HG02943 (cell line): ENCODE results near the gene MAP3K7.

Experiments used
- ATAC-seq: cut with Tn5 transposase; IDR thresholded peaks from one replicate; pipeline ENCODE4 v1.9.1; 2021; ENCODE audit warnings: mild to moderate bottlenecking, low read depth, moderate library complexity; ENCODE audit not compliant: unreplicated experiment

The MAP3K7 gene

DNA sequence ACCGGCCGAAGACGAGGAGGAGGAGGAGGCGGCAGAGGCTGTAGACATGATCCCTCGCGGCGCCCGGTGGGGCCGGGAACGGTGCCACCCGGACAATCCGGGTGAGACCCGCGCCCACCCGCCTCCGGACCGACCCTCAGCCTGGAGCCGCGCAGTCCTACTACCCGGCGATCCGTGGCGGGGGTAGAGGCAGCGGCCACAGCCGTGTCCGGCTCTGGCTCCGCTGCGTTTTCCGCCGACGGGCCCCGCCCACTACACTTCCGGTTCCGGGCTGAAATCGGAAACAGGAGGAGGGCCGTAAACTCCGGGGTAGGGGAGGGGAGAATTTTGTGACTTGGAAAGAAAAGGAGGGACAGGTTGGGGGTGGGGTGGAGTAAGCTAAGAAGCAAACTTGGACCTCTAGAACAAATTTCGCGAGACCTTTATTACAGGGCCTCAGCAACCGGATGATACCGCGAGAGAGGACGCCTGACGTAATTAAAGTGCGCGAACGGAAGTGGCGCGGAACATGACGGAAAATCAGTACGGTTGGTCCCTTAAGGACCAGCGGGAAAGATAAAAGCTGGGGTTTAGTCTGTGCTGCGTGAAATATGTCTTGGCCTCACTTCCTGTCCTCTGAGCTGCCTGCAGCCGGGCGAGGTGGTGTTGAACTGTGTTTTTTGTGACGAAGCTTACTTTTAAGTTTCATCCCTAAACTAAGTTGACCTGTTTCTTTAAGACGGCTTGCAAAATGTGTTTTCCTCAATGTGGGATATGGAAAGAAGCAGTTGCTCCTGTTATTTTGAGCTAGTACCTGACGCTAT lies at the start of gene MAP3K7:
MAP3K7 (minus strand) TSS at position 237 of the 803 bp plus-strand sequence; CDS start at position 48, 189 bp downstream.
- peak; percentile 88 for ATAC-seq

DNA sequence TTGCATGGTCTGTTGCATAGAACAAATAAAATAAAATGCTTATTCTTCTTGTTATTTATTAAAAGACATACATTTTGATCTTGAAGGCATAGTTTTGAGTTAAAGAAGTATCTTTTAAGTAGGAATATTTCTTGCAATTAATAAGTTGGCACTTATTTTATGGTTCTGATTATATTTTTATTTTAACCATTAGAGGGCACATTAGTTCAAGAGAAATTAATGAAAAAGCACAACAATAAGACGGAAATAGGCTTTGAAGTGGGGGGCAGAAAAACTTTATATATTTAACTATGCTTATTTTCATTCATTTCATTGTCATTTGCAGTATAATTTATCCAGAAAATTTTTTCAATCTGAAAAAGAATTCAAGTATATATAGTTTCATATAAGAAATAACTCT lies 44.2 kb upstream of the MAP3K7 start:
- ATAC-seq: no peak

DNA sequence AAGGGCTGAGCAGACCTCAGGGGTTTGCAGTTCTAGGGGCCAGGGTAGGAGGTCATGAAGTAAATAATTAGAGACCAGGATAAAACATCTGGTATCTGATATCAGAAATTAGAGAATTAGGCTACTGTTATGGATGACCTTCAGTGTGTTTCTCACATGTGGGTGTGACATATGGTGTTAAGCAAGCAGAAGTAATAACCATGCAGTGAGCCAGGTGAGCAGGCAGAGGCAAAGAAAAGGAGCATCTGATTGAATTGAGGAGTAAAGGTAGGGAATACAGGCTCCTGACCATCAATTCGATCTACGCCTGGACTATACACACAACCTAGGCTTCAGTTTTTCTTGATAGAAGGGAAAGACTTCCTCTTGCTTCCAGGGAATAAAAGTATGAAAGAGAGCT lies 34.7 kb upstream of the MAP3K7 start:
- ATAC-seq: no peak

DNA sequence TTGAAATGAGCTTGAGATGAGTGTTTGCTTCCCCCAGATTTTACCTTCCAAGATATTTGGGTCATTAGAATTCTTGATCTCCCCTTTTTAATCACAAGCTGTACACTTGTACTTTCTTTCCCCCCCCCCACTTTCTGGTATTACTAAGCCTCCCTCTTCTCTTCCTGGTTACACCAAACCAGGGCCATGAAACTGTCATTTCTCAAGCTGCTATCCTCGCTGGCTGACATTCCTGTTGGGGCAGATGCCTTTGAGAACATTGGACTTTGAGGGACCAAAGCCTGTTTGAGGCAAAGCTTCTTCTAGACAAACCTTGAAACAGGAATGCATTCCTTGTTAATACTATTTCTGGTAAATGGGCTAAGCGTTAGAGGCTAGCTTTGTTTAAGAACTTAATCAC lies 32.3 kb upstream of the MAP3K7 start:
- no peak for ATAC-seq

DNA sequence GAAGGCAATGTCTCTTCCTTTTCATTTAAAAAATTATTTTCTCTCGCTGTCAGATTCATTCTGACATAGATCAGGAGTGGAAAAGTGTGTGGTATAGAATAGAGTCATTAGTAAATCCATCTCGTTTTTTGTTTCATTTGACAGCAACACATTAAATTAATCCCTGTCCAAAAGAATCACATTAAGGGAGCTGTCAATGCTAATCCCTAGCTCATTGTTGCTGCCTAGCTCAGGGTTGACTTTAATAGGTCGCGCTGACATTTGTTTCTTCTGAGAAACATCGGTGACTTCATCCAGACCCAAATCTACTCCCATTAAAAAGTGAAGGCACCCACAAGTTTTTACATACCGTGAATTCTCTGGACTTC lies 25.4 kb upstream of the MAP3K7 start:
- no peak for ATAC-seq

DNA sequence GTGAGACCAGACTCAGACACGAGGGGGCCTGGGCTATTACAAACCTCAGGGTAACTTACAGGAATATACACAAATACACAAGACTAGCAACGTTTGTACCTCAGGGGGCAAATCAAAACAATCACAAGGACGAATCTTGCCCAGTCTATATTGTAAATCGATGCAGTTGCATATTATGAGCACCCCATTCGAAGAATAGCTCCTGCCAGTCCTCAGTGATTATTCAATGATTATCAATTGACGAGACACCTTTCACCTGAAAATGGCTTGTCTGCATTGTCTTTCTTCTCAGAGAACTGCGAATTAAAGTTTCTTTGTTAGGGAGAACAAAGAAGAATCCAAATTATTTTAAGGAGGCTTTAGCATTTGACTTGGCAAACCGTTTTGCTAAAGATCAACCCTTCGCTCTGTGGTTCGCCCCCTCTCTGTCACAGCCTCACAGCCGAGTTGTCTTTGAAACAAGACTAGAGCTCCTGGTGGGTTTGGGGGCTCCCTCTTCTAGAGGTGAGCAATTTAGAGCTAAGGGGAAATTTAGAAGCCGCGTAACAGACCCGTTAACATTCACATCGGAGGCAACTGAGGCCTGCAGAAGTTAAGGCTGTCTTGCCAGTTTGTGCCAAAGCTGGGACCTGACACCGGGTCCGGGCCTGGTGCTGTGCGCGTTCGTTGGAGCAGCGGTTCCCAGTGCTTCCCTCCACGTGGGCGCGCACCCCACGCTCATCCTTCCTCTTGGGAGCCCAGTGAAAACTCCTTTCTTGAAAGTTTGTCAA lies 24.9 kb upstream of the MAP3K7 start:
- ATAC-seq: no peak

DNA sequence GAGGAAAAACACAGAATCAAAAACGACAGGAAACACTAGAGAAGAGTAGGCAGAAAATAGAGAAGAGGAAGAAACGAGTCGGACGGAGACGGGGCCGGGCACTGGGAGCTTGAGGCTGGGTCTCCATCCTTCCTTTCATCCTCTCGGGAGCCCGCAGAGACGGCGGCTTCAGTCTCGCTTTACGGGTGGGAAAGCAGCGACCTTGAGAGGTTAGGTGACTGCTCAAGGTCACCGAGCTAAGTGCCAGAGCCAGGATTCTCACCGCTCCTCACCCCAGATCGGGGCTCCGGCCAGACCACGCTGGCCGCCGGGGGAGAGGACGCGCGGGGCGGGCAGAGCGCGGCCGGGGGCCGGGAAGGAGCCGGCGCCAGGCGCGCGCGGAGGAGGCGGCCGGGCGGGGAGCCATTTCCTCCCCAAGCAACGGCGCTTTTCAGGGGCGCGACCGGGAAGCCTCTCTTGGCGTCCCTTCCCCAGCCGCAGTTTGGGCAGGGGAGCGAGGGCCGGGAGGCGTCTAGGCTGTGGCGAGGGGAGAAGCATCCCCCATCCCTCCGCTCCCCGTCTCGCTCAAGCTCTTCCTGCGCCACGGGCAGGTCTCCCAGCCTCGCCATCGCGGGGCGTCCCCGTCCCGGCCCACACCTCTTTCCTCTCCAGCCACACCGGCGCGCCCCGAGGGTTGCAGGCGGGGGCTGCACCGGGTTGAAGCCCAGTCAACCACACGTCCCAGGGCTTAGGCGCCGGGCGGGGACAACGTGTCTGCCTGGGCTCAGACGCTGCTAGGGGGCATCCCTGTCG lies 24.1 kb upstream of the MAP3K7 start:
- ATAC-seq: peak; percentile 58

DNA sequence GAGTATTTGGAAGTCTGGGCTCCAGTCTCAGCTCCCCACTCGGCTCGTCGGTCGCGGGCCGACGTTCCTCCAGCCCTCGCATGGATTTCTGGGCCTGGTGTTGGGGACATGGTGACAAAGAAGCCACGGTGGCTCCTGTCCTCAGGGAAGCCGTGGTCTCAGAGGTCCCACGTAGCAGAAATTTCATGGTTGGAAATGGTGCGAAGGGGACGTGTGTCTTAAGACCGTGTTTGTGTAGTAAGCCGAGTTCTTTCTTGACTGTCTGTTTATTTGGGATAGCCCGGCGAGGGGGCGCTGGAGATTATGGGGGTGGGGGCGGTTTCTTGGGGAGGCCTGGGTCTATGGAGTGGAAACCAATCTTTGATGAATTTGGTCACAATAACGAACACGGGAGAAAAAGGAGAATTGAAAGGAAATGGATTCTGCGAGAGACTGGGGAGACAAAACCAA lies 23.5 kb upstream of the MAP3K7 start:
- ATAC-seq: peak; percentile 7

DNA sequence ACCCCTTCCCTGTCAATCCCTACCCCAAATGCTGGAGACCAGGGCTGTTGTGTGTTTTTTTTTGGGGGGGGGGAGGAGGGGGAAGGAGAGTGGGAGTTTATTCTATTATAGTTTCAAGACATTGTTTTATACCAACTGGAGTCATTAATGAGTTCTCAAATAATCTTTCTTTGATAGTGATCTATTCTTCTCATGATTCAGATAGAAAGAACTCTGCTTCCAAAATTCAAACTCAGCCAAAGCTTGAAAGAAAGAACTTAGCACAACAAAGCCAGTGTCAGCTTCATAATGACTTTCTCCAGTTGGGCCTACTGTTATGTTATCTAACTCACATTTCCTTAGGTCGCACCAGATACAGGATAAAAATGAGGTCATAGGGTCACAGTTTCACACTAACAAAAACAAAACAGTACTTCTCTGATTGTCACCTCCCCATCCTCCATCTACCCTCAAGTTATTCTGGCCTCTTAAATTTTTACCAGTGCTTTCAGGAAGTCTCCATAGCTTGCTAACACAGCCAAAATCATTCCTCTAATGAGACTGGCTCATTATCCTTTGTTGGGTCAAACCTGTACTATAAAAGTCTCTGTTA lies 19.0 kb upstream of the MAP3K7 start:
- ATAC-seq: no peak

DNA sequence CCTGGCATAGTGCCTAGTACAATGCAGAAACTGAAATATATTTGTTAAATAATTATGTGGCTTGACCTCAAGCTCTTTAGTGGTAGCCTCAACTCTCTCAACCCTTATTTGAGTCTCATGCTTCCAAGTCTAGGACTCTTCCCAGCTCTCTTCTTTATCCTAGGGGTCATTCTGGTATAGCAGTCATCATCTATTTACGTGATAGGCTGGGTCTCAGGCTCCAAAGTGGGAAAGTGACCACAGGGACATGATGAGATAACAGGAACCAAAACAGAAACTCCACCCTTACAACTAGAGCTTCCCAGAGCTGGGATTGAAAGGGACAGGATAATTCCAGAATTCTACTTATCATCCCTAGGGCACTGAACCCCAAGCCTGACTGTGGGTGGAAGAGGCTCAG lies 17.7 kb upstream of the MAP3K7 start:
- no peak for ATAC-seq

DNA sequence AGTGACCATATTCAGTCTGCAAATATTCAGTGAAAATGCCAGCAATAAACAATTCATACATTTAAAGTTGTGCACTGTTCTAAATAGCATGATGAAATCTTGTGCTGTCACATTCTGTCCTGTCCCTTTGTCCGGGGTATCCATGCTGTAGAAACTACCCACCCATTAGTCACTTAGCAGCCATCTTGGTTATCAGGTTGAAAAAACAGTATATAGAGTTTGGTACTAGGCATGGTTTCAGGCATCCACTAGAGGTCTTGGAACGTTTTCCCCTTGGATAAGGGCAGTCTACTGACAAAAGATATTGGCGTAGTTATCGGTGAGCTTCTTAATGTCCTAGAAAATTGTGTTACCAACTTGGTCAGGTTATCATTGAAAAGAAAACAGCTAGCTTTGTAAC lies 12.3 kb upstream of the MAP3K7 start:
- ATAC-seq: no peak

DNA sequence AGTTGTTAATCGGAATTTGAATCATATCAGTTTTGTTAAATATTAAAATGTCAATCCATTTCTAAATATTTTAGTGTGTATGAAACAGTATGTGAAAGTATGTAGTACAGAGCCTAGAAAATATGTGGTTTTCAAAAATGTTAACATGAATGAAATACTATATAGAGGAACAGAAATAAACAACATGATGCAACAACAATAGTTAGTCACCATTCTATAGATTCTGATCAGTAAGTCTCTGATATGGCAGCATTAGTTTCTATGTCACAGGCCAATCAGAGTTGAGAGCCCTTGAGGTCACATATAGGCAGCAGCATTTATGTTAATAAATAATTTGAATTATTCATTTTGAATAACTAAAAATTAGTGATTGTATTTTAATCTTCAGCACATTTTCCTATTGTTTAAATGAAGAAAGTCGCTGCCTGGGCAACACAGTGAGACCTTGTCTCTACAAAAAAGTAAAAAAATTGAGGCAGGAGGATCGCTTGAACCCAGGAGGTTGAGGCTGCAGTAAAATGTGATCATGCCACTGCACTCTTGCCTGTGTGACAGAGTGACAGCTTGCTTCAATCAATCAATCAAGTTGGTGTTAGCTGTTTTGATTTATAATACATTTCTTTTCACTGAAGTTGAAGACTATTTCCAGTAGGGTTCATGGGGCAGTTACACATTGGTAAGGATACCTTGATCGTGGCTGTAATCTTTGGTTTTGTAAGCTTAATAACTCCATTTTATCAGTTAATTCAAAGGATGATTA lies 11.5 kb upstream of the MAP3K7 start:
- no peak for ATAC-seq

DNA sequence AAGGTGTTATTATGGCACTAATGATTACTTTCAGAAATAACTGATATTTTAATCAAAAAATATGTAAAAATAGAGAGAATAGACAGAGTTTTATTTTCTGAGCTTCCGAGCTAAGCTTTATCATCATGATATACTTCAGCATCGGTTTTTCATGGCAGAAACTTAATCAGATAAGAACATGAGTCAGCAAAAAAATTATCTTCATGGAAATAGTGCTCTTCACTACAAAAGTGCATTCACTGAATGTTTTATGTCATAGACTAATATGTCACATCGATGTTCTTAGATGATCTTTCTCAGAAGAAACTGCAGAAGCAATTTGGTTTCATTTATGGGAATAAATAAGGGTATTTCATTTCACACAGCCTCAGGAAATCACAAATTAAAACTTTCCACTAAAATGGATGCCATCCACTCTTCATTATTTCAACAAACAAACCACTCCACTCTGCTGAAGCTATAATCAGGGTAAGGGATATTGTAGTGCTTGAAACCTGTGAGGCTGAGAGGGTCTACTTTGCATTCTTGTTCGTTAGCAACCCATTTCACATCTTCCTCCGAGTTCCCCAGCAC lies 10.2 kb upstream of the MAP3K7 start:
- no peak for ATAC-seq

DNA sequence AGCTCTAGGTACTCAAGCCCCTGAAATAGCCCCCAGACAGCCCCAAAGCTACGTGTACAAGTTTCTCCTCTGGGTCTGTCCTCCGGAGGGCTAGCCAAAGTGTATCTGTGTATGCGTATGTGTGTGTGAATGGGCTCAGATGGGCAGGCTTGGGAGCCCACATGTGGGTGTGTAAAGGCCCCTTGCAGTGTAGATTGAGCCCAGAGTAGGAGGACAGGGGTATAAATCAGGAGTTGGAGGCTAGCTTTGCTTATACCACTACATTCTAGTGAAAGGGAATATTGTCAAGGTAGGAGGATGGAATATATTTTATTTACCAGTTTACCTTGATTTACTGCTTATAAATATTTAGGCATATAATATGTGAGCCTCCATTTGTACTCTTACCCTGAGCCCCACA lies 9.0 kb upstream of the MAP3K7 start:
- no peak for ATAC-seq

DNA sequence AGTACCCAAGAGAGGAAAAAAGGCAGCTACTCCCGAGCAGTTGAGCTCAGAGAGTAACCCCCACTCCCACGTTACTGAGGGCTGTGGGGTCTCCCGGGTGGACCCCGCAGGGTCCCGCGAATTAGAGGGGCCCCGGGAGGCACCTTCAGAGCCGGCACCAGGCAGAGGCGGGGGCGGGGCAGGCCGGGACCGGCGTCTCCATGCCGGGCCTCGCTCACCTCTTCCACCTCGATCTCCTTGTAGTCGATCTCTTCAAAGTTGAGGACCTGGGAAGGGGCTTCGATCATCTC lies 381 bp downstream of the MAP3K7 start:
- ATAC-seq: peak; percentile 29

DNA sequence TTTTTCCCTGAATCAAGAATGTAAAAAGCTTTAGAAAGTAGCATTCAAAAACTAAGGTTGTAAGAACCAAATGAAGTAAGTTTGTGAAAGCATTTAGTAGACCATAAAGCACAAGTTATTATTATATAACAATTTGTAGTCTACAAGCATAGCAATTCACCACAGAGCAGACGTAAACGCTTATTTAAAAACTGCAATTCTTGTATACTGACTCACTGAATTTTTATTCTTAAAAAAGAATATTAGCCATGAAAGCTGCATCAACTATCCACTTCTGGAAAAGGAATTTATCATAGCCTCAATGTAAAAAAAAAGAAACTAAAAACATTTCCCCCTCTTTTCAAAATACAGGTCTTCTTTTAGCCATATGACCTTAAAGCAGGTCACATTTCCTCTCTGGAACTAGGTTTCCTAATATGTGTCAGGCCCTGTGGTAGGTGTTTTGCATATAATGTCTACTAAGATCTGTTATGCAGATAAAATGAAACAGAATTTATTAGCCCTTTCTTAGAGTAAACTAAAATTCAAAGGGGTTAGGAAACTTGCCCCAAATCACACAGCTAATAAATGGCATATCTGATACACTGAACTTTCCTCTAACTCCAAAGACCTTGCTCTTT lies 2.1 kb downstream of the MAP3K7 start:
- ATAC-seq: no peak

DNA sequence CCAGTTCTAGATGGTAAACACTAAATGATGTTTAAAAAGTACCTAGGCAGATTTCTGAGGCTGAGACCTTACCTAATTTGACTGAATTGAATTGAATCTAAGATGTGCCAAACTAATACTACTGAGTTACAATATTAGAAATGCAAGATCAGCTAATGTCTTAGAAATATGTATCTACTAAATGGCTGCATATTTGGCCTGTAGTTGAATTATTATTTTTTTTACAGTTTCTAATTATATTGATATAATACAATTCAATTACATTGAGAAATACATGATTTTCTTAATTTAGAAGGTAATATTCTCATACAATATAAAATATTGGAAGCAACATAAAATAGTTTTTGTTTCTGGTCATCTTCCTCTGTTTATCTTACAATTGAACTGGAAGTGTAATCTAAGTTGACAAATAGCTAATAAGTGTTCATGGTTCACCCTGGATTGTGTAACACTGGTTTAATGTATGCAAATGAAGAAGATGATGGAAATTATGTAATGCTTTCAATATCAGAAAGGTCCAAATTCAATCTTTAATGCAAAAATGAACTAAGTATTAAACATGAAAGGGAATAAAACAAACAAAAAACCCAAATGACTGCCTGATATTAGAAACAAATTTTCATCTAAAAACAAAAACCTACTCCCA lies 2.9 kb downstream of the MAP3K7 start:
- ATAC-seq: no peak

DNA sequence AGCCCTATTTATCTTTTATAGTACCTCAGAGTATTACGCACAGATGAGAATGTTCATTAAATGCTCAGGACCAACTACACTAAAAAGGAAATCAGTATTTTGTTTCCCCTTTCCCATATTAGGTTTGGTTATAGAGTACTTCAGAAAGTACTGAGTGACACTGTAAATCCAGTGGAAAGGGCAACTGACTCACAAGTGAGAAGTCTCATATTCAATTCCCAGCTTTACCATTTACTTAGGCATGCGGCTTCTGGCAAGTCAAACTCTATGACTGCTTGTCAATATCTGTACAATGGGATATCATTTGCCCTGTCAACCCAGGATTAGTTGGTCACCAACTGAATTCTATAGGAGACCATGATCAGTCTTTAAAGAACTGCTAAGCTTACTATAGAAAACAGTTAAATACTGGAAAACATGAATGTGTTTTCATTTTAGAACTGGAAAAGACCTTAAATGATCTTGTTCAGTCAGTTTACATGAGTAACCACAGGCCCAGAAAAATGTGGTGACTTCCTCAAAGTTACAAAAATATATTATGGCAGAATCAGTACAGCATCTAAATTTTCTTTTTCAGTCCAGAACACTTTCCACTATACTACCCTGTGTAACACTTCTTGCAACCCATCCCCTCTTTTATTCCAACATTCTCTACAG lies 3.6 kb downstream of the MAP3K7 start:
- no peak for ATAC-seq
